LNCaP clone FGC (cell line): ENCODE measurements around the gene CRMP1.

ENCODE experiments used
- DNase-seq: peaks from one replicate; pipeline ENCODE4 v3.0.0-alpha.2; 2011; ENCODE audit warnings: low read depth
- H3K4me3 ChIP-seq: 2 replicates; pipeline ENCODE4 v1.5.1; 2011; ENCODE audit warnings: mild to moderate bottlenecking, low read depth, low read length, control low read depth
- TF ChIP-seq, protein P1 (sequence below): IDR thresholded peaks from 2 replicates; pipeline ENCODE4 v1.5.1; 2012; ENCODE audit warnings: mild to moderate bottlenecking; ENCODE audit not compliant: control insufficient read depth, insufficient read depth; ENCODE audit errors: extremely low read depth

The CRMP1 gene

DNA sequence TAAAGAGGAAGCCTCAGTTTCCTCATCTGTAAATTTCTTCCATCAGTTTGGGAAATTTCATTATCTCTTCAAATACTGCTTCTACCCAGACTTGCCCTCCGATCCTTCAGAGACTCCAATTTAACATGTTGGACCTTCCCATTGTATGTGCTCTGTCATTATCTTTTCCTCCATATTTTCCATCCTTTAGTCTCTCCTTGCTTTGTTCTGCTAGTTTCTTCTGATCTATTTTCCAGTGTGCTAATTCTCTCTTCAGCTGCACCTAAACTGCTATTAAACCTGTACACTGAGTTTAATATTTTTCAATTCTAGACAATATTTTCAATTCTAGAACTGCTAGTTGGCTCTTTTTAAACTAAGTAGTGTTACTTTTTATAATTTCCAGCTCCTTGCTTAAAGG is 116.4 kb downstream of the CRMP1 start:
- TF ChIP-seq, protein P1, sequence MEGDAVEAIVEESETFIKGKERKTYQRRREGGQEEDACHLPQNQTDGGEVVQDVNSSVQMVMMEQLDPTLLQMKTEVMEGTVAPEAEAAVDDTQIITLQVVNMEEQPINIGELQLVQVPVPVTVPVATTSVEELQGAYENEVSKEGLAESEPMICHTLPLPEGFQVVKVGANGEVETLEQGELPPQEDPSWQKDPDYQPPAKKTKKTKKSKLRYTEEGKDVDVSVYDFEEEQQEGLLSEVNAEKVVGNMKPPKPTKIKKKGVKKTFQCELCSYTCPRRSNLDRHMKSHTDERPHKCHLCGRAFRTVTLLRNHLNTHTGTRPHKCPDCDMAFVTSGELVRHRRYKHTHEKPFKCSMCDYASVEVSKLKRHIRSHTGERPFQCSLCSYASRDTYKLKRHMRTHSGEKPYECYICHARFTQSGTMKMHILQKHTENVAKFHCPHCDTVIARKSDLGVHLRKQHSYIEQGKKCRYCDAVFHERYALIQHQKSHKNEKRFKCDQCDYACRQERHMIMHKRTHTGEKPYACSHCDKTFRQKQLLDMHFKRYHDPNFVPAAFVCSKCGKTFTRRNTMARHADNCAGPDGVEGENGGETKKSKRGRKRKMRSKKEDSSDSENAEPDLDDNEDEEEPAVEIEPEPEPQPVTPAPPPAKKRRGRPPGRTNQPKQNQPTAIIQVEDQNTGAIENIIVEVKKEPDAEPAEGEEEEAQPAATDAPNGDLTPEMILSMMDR = no peak
- no peak for DNase-seq
- H3K4me3 ChIP-seq = no peak overlapping the region

- TF ChIP-seq, protein P1 = no peak
- DNase-seq = no peak
- no peak overlapping the region for H3K4me3 ChIP-seq
These were observed 118.4 kb downstream of the CRMP1 start for GRCh38 chr4:5774416-5775036.

GRCh38 chr4:5773271-5773555 is 119.7 kb downstream of the CRMP1 start:
- DNase-seq = no peak
- TF ChIP-seq, protein P1 = no peak
- no peak overlapping the region for H3K4me3 ChIP-seq

- DNase-seq = no peak
- TF ChIP-seq, protein P1 = no peak
- H3K4me3 ChIP-seq = no peak overlapping the region
These were observed 120.2 kb downstream of the CRMP1 start for GRCh38 chr4:5772528-5773270.
